GM12878 (cell line): ENCODE measurements around the gene UTS2R. TPM values are rescaled to one million over a fixed set of nuclear protein-coding genes. Genes with fewer than 3 reads are reported as not detected.

Source experiments
- ATAC-seq: fragments of 200-7000 bp; cut with Tn5 transposase; 3 replicates; pipeline ENCODE4 v1.9.1; 2020; ENCODE audit warnings: mild to moderate bottlenecking, moderate library complexity
- BruUV-seq: library from RNA; stranded (reverse); fragments of 400-500 nt; replicated peaks from 2 replicates; lab custom pipeline; 2021; lab: Mats Ljungman, UMichigan
- CTCF ChIA-PET: fragments of 300-600 bp; sonication (Branson Sonifier 250); formaldehyde crosslinking; extraction: SDS; loops from one replicate; lab custom pipeline; 2021; ENCODE audit warnings: inconsistent platforms; lab: Yijun Ruan, JAX
- POLR2A ChIA-PET: fragments of 350-600 bp; formaldehyde crosslinking; extraction: SDS; loops from one replicate; lab custom pipeline; 2021; ENCODE audit warnings: inconsistent platforms; lab: Charles Lee
- RAD21 ChIA-PET: fragments of 300-600 bp; sonication (Branson Sonifier 250); formaldehyde crosslinking; loops from one replicate; lab custom pipeline; 2023; ENCODE audit warnings: antibody characterized with exemption; ENCODE audit not compliant: unreplicated experiment; lab: Charles Lee
- SMC1A ChIA-PET: fragments of 300-600 bp; sonication (Branson Sonifier 250); formaldehyde crosslinking; loops from one replicate; lab custom pipeline; 2023; ENCODE audit not compliant: unreplicated experiment, uncharacterized antibody; lab: Charles Lee
- DNase-seq: peaks from one replicate; pipeline ENCODE4 v3.0.0-alpha.2; 2011; ENCODE audit warnings: low read depth, low spot score
- FAIRE-seq: peaks from 3 replicates; lab custom pipeline; 2011; peaks lifted over from hg19 to GRCh38; lab: Jason Lieb, UNC
- H2AFZ ChIP-seq: 2 replicates; pipeline ENCODE4 v1.6.0; 2011; ENCODE audit warnings: low read depth, low read length, control low read depth; ENCODE audit not compliant: control insufficient read depth
- H3K27ac ChIP-seq: 2 replicates; pipeline ENCODE4 v1.5.1; 2011; ENCODE audit warnings: control low read depth; ENCODE audit not compliant: control insufficient read depth, insufficient read depth
- H3K27me3 ChIP-seq, 2 experiments: replicated peaks in 1 of 2; 2 replicates each; pipeline versions ENCODE4 v1.6.0 to v1.6.1; 2011; ENCODE audit warnings: low read length in 1 of 2; ENCODE audit not compliant: control insufficient read depth in 2 of 2, insufficient read depth in 2 of 2
- H3K36me3 ChIP-seq, 2 experiments: 2 replicates each; pipeline ENCODE4 v1.5.1; 2011; ENCODE audit warnings: low read length in 1 of 2; ENCODE audit not compliant: control insufficient read depth in 2 of 2, insufficient read depth in 2 of 2
- H3K4me1 ChIP-seq: 2 replicates; pipeline ENCODE4 v1.6.1; 2011; ENCODE audit warnings: mild to moderate bottlenecking, low read length, moderate library complexity, mixed read lengths; ENCODE audit not compliant: control insufficient read depth, insufficient read depth
- H3K4me2 ChIP-seq: 2 replicates; pipeline ENCODE4 v1.6.0; 2011; ENCODE audit warnings: control low read depth; ENCODE audit not compliant: control insufficient read depth, insufficient read depth
- H3K4me3 ChIP-seq: fragments of 200-600 bp; sonication (generic); 2 replicates; pipeline ENCODE4 v1.5.1; 2016
- H3K79me2 ChIP-seq: 2 replicates; pipeline ENCODE4 v1.6.0; 2011; ENCODE audit warnings: low read length; ENCODE audit not compliant: control insufficient read depth, insufficient read depth
- H3K9ac ChIP-seq: 2 replicates; pipeline ENCODE4 v1.8.0; 2011; ENCODE audit warnings: low read length, control low read depth, mixed read lengths; ENCODE audit not compliant: control insufficient read depth, insufficient read depth
- H3K9me3 ChIP-seq: replicated peaks from 3 replicates; pipeline ENCODE4 v1.5.1; 2011; ENCODE audit warnings: mild to moderate bottlenecking, low read length; ENCODE audit not compliant: control insufficient read depth, insufficient read depth
- H4K20me1 ChIP-seq: 2 replicates; pipeline ENCODE4 v1.6.0; 2011; ENCODE audit not compliant: control insufficient read depth, insufficient read depth
- CBFB ChIP-seq: IDR thresholded peaks from 2 replicates; pipeline ENCODE4 v1.6.1; 2016; ENCODE audit warnings: antibody characterized with exemption, low read depth
- CBX3 ChIP-seq: fragments of 200-600 bp; sonication (generic); IDR thresholded peaks from 2 replicates; pipeline ENCODE4 v1.6.1; 2016; ENCODE audit warnings: low read depth, borderline replicate concordance
- CREB1 ChIP-seq: IDR thresholded peaks from 2 replicates; pipeline ENCODE4 v1.6.1; 2012; ENCODE audit warnings: low read depth, mild to moderate bottlenecking, inconsistent platforms
- FOS ChIP-seq: IDR thresholded peaks from 3 replicates; pipeline ENCODE4 v1.6.1; 2011; ENCODE audit warnings: borderline replicate concordance; ENCODE audit not compliant: insufficient read length; ENCODE audit errors: extremely low read depth
- HDAC2 ChIP-seq: fragments of 200-600 bp; sonication (generic); IDR thresholded peaks from 2 replicates; pipeline ENCODE4 v1.6.1; 2017
- HDAC6 ChIP-seq: fragments of 200-600 bp; sonication (generic); IDR thresholded peaks from one replicate; pipeline ENCODE4 v1.8.0; 2017; ENCODE audit warnings: antibody characterized with exemption; ENCODE audit not compliant: unreplicated experiment
- MTA3 ChIP-seq: IDR thresholded peaks from 2 replicates; pipeline ENCODE4 v1.6.1; 2012; ENCODE audit warnings: low read length, inconsistent platforms, borderline replicate concordance
- NKRF ChIP-seq: fragments of 450-650 bp; conservative IDR thresholded peaks from 2 replicates; pipeline ENCODE4 v1.6.1; 2017; ENCODE audit warnings: mild to moderate bottlenecking, moderate library complexity
- RFX5 ChIP-seq: IDR thresholded peaks from 2 replicates; pipeline ENCODE4 v1.6.1; 2011; ENCODE audit warnings: low read depth, low read length, improper control_type of control experiment
- SUZ12 ChIP-seq: fragments of 200-600 bp; sonication (generic); IDR thresholded peaks from one replicate; pipeline ENCODE4 v1.6.1; 2018; ENCODE audit warnings: antibody characterized with exemption, mild to moderate bottlenecking; ENCODE audit not compliant: unreplicated experiment
- TAF1 ChIP-seq: IDR thresholded peaks from 2 replicates; pipeline ENCODE4 v1.6.1; 2011; ENCODE audit warnings: mild to moderate bottlenecking, low read depth, low read length, borderline replicate concordance
- TARDBP ChIP-seq: IDR thresholded peaks from 2 replicates; pipeline ENCODE4 v1.6.1; 2016; ENCODE audit warnings: borderline replicate concordance
- YY1 ChIP-seq: IDR thresholded peaks from 2 replicates; pipeline ENCODE4 v1.6.1; 2011; ENCODE audit warnings: low read depth, mild to moderate bottlenecking, low read length
- ZNF274 ChIP-seq: IDR thresholded peaks from one replicate; pipeline ENCODE4 v1.8.0; 2011; ENCODE audit not compliant: insufficient read length, insufficient read depth
- WGBS: methylation state at CpG from one replicate; pipeline ENCODE4 v1.1.6; 2016; ENCODE audit warnings: low lambda C conversion rate; ENCODE audit not compliant: insufficient replicate concordance, insufficient coverage; ENCODE audit errors: missing lambda C conversion rate; 5-methylcytosine and 5-hydroxymethylcytosine counted together
- in situ Hi-C: fragments of 300-500 bp; cut with MboI; formaldehyde crosslinking; loops from 9 replicates; pipeline ENCODE4 v1.14.3; 2018; ENCODE audit warnings: mixed read lengths
- intact Hi-C: fragments of 100-400 bp; cut with micrococcal nuclease; formaldehyde crosslinking; loops from one replicate; pipeline ENCODE4 v1.14.2; 2022; ENCODE audit not compliant: unreplicated experiment
- polyA plus RNA-seq, 11 experiments: library from polyadenylated mRNA; depleted of rRNA in 4 of 11; unstranded in 6 of 11; stranded (reverse) in 5 of 11; fragments of >200 nt; fragmentation: Nextera tagmentation in 4 of 11; fragmentation: Illumina TruSeq in 1 of 11; extraction: Ambion mirVana in 4 of 11; extraction: Trizol in 1 of 11; gene quantifications; 1 replicate in 1 of 11; 2 replicates in 10 of 11; pipeline versions ENCODE4 v1.2.1 to v1.2.3, GENCODE V29; 2011 to 2016; ENCODE audit warnings: inconsistent platforms in 2 of 11, missing spikeins in 2 of 11, low read depth in 1 of 11
- total RNA-seq, 4 experiments: library from RNA; depleted of rRNA in 3 of 4; stranded (reverse); fragments of >200 nt in 3 of 4; fragmentation: Illumina TruSeq in 1 of 4; extraction: Trizol in 1 of 4; gene quantifications; 2 replicates each; pipeline versions ENCODE4 v1.2.1 to v1.2.3, GENCODE V29; 2013 to 2021

Gene UTS2R
- total and polyA plus RNA-seq, 10 of the 15 experiments (the other 5 are each of a cell fraction or from before 2014, with no cell fraction given): 0.04 to 0.36 (median 0.11) TPM; not detected in 6

GRCh38 chr17:82388922-82389283 lies 17.3 kb downstream of the UTS2R start:
- in situ Hi-C loops: no loop called here
- ATAC-seq (no peak), DNase-seq (no peak), FAIRE-seq (no peak)
- Histone ChIP-seq H3K4me1 (no peaks in the 10 kb centered on the region), H3K4me2 (no peak overlapping the region), H2AFZ (no peak overlapping the region), H3K27ac (no peak overlapping the region), H4K20me1 (no peaks in the 10 kb centered on the region), H3K9ac (no peak overlapping the region), H3K27me3 (no peaks in the 10 kb centered on the region), H3K79me2 (no peaks in the 10 kb centered on the region), H3K4me3 (no peak overlapping the region), H3K9me3 (no peaks in the 10 kb centered on the region), H3K36me3 (no peaks in the 10 kb centered on the region; a peak in 2 of 4 replicates)
- no TSS peak for BruUV-seq
- WGBS: 88% methylated on average over 18 of the region's 21 CpGs
- ChIA-PET POLR2A (no interaction called here), RAD21 (no interaction called here), CTCF (no interaction called here), SMC1A (no interaction called here)
- TF ChIP-seq NKRF (no peak), HDAC6 (no peak), CREB1 (no peak), SUZ12 (no peak), YY1 (no peak), CBFB (no peak), FOS (no peak), TARDBP (no peak), MTA3 (no peak), TAF1 (no peak), RFX5 (no peak), ZNF274 (no peak), CBX3 (no peak), HDAC2 (no peak)
- intact Hi-C loops: no loop called here
